Activated T-helper 17 cell treated with anti-CD3 and anti-CD28 coated beads, Interleukin-2, amount 50 U/mL, for 72 hours (primary cell): ENCODE results near the gene REEP6. TPM values are rescaled to one million over a fixed set of nuclear protein-coding genes. Genes with fewer than 3 reads are reported as not detected.
"Not testable (repeated sequence)": the region's sequence is repeated elsewhere in the genome, so short reads cannot be mapped to it uniquely, and the experiment has no call there.

ENCODE experiments used
- ATAC-seq: fragments of 150-1000 bp; cut with Tn5 transposase; replicated peaks from 2 replicates; pipeline ENCODE4 v1.10.0; 2021; ENCODE audit warnings: mild to moderate bottlenecking, moderate library complexity
- H3K27ac Mint-ChIP-seq: one replicate; pipeline ENCODE4 v1.8.0; 2022; ENCODE audit warnings: mixed read lengths
- H3K27me3 Mint-ChIP-seq: one replicate; pipeline ENCODE4 v1.8.0; 2022; ENCODE audit warnings: mixed read lengths
- H3K36me3 Mint-ChIP-seq: one replicate; pipeline ENCODE4 v1.8.0; 2022; ENCODE audit warnings: low read depth, mild to moderate bottlenecking, mixed read lengths
- H3K4me1 Mint-ChIP-seq: one replicate; pipeline ENCODE4 v1.8.0; 2022; ENCODE audit warnings: mixed read lengths
- H3K4me3 Mint-ChIP-seq: one replicate; pipeline ENCODE4 v1.8.0; 2022; ENCODE audit warnings: mild to moderate bottlenecking, mixed read lengths
- H3K9me3 Mint-ChIP-seq: one replicate; pipeline ENCODE4 v1.8.0; 2022; ENCODE audit warnings: mixed read lengths
- total RNA-seq, 2 donors: library from RNA; stranded (reverse); gene quantifications; one replicate each; pipeline ENCODE4 v1.2.3, GENCODE V29; 2022

REEP6 gene
- total RNA-seq, 2 donors from 2014 or later = 1.7 to 2.2 TPM

DNA sequence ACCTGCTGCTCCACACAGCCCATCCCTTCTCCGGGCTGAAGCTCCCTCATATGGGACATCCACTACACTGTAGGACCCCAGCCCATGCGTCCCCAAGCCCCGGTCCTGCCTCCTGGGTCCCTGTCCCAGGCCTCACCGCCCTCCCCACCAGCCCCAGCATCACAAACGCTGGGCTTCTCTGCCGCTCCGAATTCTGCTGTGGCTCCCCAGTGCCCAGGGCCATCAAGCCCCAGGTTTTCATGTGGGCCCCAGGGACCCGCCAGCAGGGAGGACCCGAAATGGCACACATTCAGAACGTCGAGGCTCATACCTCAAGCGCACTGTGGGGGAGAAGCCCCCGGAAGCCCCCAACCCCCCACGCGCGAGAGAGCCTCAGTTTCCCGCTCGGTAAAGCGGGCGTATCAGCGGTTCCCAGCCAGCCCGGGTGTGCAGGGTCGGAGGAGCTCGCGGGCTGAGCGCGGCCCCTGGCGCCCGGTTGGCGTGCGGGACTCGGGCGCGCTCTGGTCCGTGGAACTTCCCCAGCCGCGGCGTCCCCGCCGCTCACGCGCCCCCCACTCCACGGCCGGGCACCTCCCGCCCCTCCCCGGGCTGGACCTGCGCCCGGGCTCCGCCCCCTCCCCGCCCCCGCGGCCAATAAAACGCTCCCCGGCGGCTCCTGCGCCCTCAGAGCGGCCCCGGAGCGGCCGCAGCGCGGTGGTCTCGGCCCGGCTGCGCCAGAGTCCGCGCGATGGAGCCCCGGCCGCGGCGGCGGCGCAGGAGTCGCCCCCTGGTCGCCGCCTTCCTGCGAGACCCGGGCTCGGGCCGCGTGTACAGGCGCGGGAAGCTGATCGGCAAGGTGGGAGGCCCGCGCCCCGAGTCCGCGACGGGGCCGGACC is 32.7 kb downstream of the REEP6 start, which contains the start of gene PLK5:
Gene PLK5 (plus strand): TSS at position 666 of the 875 bp plus-strand sequence. CDS start 2,920 bp downstream, outside the sequence.
- Mint-ChIP-seq H3K27ac (no peak within 1 kb of the TSS), H3K4me1 (peaks cover 6% of the 10 kb centered on the region), H3K36me3 (no peaks in the 10 kb centered on the region), H3K4me3 (no peak within 1 kb of the TSS), H3K27me3 (peaks cover 17% of the 10 kb centered on the region), H3K9me3 (no peaks in the 10 kb centered on the region)
- ATAC-seq = no peak

DNA sequence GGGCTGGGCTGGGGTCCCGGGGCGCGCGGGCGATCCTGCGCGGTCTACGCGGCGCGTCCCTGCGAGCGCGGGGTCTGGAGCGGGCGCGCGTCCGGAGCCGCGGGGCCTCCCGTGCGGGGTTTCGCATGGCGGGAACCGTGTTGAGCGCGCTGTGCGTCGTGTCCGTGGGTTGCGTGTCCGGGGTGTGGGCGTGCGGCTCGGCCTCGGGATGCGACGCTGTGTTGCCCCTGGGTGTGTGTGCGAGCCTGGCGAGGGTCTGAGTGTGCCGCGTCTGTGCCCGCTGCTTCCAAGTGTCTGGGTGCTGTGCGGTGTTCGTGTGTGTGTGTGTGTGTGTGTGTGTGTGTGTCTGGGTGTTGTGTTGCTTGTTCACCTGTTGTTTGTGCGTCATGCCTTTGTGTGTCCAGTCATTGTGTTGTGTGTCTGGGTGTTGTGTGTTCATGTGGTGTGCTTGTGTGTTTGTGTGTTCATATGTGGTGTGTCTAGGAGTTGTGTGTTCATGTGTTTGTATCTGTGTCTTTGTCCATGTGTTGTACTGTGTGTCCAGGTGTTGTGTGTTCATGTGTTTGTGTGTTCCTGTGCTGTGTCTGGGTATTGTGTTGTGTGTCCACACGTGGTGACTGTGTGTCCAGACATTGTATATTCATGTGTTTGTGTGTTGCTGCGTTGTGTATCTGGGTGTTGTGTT is 33.4 kb downstream of the REEP6 start:
- no peaks in the 10 kb centered on the region for H3K36me3 Mint-ChIP-seq
- H3K4me3 Mint-ChIP-seq = no peak overlapping the region

DNA sequence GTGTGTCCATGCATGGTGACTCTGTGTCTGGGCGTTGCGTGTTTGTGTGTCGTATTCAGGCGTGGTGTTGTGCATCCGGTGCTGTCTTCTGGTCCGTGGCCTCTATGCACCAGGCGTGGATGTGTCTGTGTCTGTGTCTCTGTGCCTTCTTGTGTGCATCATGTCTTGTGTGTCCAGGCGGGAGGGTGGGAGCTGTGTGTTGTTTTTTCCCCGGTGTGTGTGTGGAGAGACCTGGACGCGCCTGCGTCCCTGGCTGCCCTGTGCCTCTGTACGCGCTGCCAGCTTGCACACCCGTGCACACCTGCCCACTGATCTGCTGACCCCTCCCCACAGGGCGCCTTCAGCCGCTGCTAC is 34.0 kb downstream of the REEP6 start:
- ATAC-seq = no peak
- peaks cover 18% of the 10 kb centered on the region for H3K27me3 Mint-ChIP-seq
- no peaks in the 10 kb centered on the region for H3K36me3 Mint-ChIP-seq
- no peak overlapping the region for H3K27ac Mint-ChIP-seq
- H3K9me3 Mint-ChIP-seq = no peaks in the 10 kb centered on the region
- H3K4me1 Mint-ChIP-seq = peaks cover 6% of the 10 kb centered on the region
- H3K4me3 Mint-ChIP-seq = no peak overlapping the region

More for the DNA sequence above, 33.4 kb downstream of the REEP6 start:
- Mint-ChIP-seq H3K4me1 (peaks cover 6% of the 10 kb centered on the region), H3K9me3 (no peaks in the 10 kb centered on the region), H3K27me3 (peaks cover 17% of the 10 kb centered on the region), H3K27ac (no peak overlapping the region)
- ATAC-seq = no peak

DNA sequence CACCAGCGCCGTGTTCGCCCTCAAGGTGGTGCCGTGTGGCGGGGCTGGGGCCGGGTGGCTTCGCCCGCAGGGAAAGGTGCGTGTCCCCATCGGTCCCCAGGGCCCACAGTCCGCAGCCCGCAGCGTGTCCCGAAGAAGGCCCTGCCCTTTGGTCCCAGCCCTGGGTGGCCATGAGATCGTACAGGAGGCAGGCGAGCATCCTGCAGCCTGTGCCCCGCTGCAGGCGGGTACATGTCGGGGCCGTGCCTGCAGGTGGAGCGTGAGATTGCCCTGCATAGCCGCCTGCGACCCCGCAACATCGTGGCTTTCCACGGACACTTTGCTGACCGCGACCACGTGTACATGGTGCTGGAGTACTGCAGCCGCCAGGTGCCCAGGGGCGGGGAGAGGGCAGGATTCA is 34.4 kb downstream of the REEP6 start:
- Mint-ChIP-seq H3K9me3 (no peaks in the 10 kb centered on the region), H3K4me3 (no peak overlapping the region), H3K36me3 (no peaks in the 10 kb centered on the region), H3K4me1 (peaks cover 6% of the 10 kb centered on the region), H3K27me3 (peaks cover 21% of the 10 kb centered on the region), H3K27ac (no peak overlapping the region)
- ATAC-seq = no peak

DNA sequence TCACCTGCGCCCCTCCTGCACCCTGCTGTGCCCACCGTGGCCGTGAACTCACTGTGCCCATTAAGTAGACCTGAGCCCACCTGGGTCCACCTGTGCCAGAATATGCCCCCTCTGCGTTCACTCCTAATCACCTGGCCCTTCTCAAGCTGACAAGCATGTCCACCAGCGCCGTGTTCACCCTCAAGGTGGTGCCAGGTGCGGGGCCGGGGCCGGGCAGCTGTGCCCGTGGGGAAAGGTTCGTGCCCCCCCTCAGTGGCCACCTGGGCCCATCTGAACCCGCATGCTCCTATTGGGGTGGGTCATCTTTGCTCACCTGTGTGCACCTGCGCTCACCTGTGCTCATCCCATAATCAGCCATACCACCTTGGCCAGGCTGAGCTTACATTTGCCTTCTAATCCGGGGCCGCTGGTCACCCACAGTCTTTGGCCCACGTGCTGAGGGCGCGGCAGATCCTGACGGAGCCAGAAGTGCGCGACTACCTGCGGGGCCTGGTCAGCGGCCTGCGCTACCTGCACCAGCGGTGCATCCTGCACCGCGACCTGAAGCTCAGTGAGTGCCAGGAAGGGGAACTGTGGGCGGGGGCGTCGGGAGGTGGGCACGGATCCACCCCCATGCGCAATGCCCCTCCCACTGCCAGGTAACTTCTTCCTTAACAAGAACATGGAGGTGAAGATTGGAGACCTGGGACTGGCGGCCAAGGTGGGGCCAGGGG is 35.2 kb downstream of the REEP6 start:
- Mint-ChIP-seq H3K27ac (no peak overlapping the region), H3K27me3 (peaks cover 21% of the 10 kb centered on the region), H3K4me1 (peaks cover 6% of the 10 kb centered on the region), H3K4me3 (no peak overlapping the region), H3K36me3 (no peaks in the 10 kb centered on the region), H3K9me3 (no peaks in the 10 kb centered on the region)
- no peak for ATAC-seq

DNA sequence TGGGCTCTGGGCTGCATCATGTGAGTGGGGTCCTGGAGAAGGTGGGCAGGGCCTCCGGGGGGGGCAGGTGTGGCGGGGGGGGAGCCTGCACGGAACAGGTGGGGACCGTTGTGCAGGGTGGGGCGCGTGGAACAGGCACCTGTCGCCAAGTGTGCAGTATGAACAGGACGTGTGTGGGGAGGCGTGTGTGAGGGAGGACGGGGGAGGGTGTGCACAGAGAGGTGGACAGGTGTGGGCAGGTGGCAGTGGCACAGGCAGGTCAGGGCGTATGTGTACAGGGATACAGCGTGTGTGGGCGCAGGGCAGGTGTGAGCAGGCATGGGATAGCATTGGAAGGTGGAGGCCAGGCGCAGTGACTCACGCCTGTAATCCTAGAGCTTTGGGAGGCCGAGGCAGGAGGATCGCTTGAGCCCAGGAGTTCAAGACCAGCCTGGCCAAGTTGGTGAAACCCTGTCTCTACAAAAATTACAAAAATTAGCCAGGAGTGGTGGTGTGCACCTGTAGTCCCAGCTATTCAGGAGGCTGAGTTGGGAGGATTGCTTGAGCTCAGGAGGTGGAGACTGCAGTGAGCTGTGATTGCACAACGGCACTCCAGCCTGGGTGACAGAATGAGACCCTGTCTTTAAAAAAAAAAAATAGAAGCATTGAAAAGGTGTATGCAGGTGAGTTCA is 36.1 kb downstream of the REEP6 start:
- Mint-ChIP-seq H3K36me3 (no peaks in the 10 kb centered on the region), H3K9me3 (no peaks in the 10 kb centered on the region), H3K4me1 (peaks cover 6% of the 10 kb centered on the region), H3K27me3 (peaks cover 24% of the 10 kb centered on the region), H3K27ac (no peak overlapping the region), H3K4me3 (no peak overlapping the region)
- no peak for ATAC-seq

DNA sequence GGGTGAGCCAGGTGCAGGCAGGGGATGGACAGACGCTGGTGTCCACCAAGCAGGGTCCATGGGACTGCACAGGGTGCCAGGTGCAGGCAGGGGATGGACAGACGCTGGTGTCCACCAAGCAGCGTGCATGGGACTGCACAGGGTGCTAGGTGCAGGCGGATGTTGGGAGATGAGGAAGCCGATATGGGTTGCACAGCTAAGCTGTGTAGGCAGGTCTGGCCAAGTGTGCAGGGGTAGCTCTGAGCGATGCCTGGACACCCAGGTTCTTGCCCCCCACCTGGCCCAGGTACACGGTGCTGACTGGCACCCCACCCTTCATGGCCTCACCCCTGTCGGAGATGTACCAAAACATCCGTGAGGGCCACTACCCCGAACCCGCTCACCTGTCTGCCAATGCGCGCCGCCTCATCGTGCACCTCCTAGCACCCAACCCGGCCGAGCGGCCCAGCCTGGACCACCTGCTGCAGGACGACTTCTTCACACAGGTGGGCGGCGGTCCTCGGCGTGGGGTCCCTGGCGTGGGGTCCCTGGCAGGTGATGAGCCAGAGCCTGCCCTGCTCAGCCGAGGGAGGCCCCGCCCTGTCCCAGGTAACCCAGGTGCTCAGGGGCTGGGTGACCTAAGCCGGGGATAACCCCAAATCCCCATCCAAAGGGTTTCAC is 36.8 kb downstream of the REEP6 start:
- no peak overlapping the region for H3K4me3 Mint-ChIP-seq
- peaks cover 24% of the 10 kb centered on the region for H3K27me3 Mint-ChIP-seq

DNA sequence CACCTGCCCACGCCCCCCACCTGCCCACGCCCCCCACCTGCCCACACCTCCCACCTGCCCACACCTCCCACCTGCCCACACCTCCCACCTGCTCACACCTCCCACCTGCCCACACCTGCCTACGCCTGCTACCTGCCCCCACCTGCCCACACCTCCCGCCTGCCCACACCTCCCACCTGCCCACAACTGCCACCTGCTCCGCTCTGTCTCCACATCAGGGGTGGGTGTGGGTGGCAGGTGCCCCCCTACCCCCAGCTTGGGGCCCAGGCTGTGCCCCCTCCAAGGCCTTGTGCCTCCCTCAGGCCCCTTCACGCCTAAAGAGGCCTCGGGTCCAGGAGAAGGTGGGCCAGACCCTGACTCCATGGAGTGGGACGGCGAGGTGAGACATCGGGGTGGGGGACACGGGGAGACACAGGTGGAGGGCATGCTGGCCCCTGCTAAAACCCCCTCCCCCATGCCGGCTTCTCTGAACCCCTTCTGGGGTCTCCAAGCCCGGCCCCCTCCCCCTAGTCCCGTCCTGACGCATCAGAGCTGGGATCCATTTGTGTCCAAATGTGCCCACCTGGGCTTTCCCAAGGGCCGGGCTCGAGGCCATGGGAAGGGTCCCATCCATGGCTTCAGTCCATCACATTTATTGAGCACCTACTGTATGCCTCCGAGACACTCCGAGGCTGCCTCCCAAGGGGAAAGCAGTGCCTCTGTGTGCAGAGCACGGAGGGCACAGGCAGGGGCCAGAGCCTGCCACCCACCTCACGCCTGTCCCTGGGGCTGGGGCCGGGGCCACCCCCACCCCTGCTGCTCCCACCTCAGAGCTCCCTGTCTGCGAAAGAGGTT is 37.8 kb downstream of the REEP6 start:
- Mint-ChIP-seq H3K27ac (no peak overlapping the region), H3K4me1 (peaks cover 6% of the 10 kb centered on the region), H3K27me3 (peaks cover 27% of the 10 kb centered on the region), H3K4me3 (no peak overlapping the region), H3K36me3 (no peaks in the 10 kb centered on the region), H3K9me3 (no peaks in the 10 kb centered on the region)
- no peak for ATAC-seq

More for the DNA sequence above, 36.8 kb downstream of the REEP6 start:
- Mint-ChIP-seq H3K36me3 (no peaks in the 10 kb centered on the region), H3K4me1 (peaks cover 6% of the 10 kb centered on the region), H3K9me3 (no peaks in the 10 kb centered on the region), H3K27ac (no peak overlapping the region)
- no peak for ATAC-seq

DNA sequence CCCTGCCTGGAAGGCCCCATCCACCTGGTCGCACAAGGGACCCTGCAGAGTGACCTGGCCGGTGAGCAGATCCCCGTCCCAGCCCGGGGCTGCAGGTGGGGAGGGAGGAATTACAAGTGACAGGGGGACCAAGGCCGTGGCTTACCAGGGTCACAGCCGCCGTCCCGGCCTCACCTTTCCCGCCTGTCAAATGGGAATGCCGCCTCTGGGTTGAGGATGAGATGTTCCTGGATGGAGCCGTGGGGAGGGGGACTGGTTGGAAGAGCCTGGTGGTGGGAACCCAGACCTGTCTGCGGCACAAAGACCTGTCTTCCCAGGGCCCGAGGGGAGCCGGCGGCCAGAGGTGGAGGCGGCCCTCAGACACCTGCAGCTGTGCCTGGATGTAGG is 38.4 kb downstream of the REEP6 start:
- peaks cover 5% of the 10 kb centered on the region for H3K4me1 Mint-ChIP-seq

DNA sequence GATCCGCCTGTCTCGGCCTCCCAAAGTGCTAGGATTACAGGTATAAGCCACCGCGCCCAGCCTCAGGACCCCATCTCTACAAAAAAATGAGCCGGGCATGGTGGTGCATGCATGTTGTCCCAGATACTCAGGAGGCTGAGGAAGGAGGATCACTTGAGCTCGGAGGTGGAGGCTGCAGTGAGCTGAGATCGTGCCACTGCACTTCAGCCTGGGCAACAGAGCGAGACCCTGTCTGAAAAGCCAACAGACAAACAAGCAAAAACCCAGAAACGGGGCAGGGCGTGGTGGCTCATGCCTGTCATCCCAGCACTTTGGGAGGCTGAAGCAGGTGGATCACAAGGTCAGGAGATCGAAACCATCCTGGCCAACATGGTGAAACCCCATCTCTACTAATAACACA is 39.9 kb downstream of the REEP6 start:
- H3K4me1 Mint-ChIP-seq, ATAC-seq, H3K27ac Mint-ChIP-seq, H3K36me3 Mint-ChIP-seq, H3K4me3 Mint-ChIP-seq, H3K9me3 Mint-ChIP-seq: not testable (repeated sequence)
- H3K27me3 Mint-ChIP-seq = peaks cover 19% of the 10 kb centered on the region

More for the DNA sequence above, 38.4 kb downstream of the REEP6 start:
- Mint-ChIP-seq H3K36me3 (no peaks in the 10 kb centered on the region), H3K9me3 (no peaks in the 10 kb centered on the region), H3K4me3 (no peak overlapping the region), H3K27ac (no peak overlapping the region), H3K27me3 (peaks cover 25% of the 10 kb centered on the region)
- ATAC-seq = no peak

DNA sequence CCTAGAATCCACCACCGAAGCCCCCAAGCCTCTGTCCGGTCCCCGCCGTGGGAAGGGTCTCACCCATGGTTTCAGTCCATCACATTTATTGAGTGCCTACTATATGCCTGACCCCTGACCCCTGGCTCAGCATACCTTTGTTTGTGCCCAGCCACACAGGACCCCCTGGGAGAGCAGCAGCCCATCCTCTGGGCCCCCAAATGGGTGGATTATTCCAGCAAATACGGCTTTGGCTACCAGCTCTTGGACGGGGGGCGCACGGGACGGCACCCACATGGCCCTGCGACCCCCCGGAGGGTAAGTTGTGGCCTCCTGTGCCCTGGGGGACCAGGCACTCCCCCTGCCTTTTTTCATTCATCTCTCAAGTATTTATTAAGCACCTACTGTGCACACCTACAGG is 40.6 kb downstream of the REEP6 start:
- ATAC-seq = no peak
- peaks cover 13% of the 10 kb centered on the region for H3K27me3 Mint-ChIP-seq
- H3K4me1 Mint-ChIP-seq = no peaks in the 10 kb centered on the region
- no peak overlapping the region for H3K27ac Mint-ChIP-seq
- no peaks in the 10 kb centered on the region for H3K36me3 Mint-ChIP-seq
- no peak overlapping the region for H3K4me3 Mint-ChIP-seq
- no peaks in the 10 kb centered on the region for H3K9me3 Mint-ChIP-seq

DNA sequence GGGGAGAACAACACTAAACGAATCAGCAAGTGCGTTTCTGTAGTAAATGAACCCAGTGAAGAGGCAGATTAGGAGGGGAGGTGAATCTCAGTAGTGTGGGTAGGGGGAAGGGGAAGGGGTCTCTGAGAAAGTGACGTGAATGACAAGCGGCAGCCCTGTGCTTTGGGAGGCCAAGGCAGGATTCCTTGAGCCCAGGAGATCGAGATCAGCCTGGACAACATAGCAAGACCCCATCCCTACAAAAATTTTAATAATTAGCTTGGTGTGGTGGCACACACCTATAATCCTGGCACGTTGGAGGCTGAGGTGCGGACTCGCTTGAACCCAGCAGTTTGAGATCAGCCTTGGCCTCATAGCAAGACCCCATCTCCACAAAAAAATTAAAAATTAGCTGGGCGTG is 41.0 kb downstream of the REEP6 start:
- H3K9me3 Mint-ChIP-seq = no peaks in the 10 kb centered on the region
- no peaks in the 10 kb centered on the region for H3K36me3 Mint-ChIP-seq
- peaks cover 13% of the 10 kb centered on the region for H3K27me3 Mint-ChIP-seq
- no peak overlapping the region for H3K27ac Mint-ChIP-seq
- H3K4me3 Mint-ChIP-seq = no peak overlapping the region
- ATAC-seq = no peak
- H3K4me1 Mint-ChIP-seq = no peaks in the 10 kb centered on the region

DNA sequence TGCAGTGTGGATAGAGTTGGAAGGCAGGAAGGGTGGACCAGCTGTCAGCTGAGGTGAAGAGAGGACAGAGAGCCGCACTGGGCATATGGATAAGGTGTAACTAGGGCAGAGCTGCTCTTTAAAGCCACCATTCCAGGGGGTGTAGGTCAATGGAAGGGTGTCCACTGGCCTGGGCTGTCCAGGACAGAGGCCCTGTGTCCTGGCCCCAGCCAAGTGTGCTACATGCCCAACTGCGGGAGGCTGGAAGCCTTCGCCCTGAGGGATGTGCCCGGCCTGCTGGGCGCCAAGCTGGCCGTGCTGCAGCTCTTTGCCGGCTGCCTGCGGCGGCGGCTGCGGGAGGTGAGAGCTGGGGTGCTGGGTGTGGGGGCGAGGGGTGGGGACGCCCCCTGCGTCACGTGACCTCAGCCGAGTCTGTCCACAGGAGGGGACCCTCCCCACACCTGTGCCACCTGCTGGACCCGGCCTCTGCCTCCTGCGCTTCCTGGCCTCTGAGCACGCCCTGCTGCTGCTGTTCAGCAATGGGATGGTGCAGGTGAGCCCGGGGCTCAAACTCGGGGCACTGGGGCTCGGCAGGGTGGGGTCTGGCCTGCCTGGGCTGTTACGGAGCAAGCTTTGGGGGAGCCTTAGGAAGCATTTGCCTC is 42.6 kb downstream of the REEP6 start:
- Mint-ChIP-seq H3K4me3 (no peak overlapping the region), H3K27ac (no peak overlapping the region), H3K9me3 (no peaks in the 10 kb centered on the region), H3K27me3 (peaks cover 13% of the 10 kb centered on the region), H3K4me1 (no peaks in the 10 kb centered on the region), H3K36me3 (no peaks in the 10 kb centered on the region)
- no peak for ATAC-seq
